Adrenal gland (tissue), 12 donors: ENCODE data around the gene PPM1J. TPM values are rescaled to one million over a fixed set of nuclear protein-coding genes. Genes with fewer than 3 reads are reported as not detected.

Source experiments
- DNase-seq, 7 donors: peaks; one replicate each; pipeline ENCODE4 v3.0.0-alpha.2; 2019 to 2020
- H3K27ac ChIP-seq, 5 donors: fragments of 200-600 bp; sonication (generic) in 4 of 5; 1 replicate in 3 of 5; 2 replicates in 2 of 5; pipeline versions ENCODE4 v1.5.1 to v1.8.0; 2016 to 2020; ENCODE audit warnings: mild to moderate bottlenecking in 1 of 5
- H3K27me3 ChIP-seq: fragments of 200-600 bp; 2 replicates; pipeline ENCODE4 v1.8.0; 2021
- H3K36me3 ChIP-seq, 2 donors: fragments of 200-600 bp; replicated peaks in 1 of 2; 1 replicate in 1 of 2; 2 replicates in 1 of 2; pipeline versions ENCODE4 v1.5.1 to v1.8.0; 2018 to 2022
- H3K4me1 ChIP-seq, 2 donors: fragments of 200-600 bp; replicated peaks in 1 of 2; 1 replicate in 1 of 2; 2 replicates in 1 of 2; pipeline versions ENCODE4 v1.5.1 to v1.8.0; 2018 to 2021
- H3K4me3 ChIP-seq, 4 donors: fragments of 200-600 bp; sonication (generic) in 3 of 4; one replicate each; pipeline ENCODE4 v1.5.1; 2016 to 2018
- H3K9me3 ChIP-seq, 3 donors: fragments of 200-600 bp; sonication (generic) in 1 of 3; replicated peaks in 1 of 3; 1 replicate in 2 of 3; 2 replicates in 1 of 3; pipeline versions ENCODE4 v1.5.1 to v1.8.0; 2016 to 2021
- POLR2A ChIP-seq, 2 donors: fragments of 450-650 bp; IDR thresholded peaks; one replicate each; pipeline ENCODE4 v1.6.1; 2017; ENCODE audit warnings: antibody characterized with exemption in 2 of 2, mild to moderate bottlenecking in 2 of 2, moderate library complexity in 1 of 2
- WGBS, 4 donors: extraction: QIAGEN DNeasy Blood & Tissue Kit in 2 of 4; methylation state at CpG; one replicate each; pipeline versions ENCODE4 v1.1.5 to v1.1.7; 2013 to 2017; 5-methylcytosine and 5-hydroxymethylcytosine counted together
- intact Hi-C, 2 donors: fragments of 100-400 bp; cut with DNase I; formaldehyde crosslinking; loops; one replicate each; pipeline versions ENCODE4 v1.14.1 to v1.15.0; 2022 to 2023
- polyA plus RNA-seq, 3 donors: library from polyadenylated mRNA; stranded (reverse); fragments of 200-250 nt in 2 of 3; fragments of 350-450 nt in 1 of 3; fragmentation: Illumina TruSeq in 1 of 3; extraction: RNeasy Lipid Tissue Mini Kit (QIAGEN cat#74804) in 1 of 3; gene quantifications; one replicate each; pipeline ENCODE4 v1.2.3, GENCODE V29; 2013 to 2014
- total RNA-seq, 9 donors: library from RNA; depleted of rRNA in 4 of 9; stranded (reverse); fragments of >200 nt in 4 of 9; fragments of 120-200 nt in 1 of 9; fragmentation: NEBNext Ultra II Directional in 1 of 9; extraction: Animal tissue kit (Norgen Biotek cat#: 25700) in 1 of 9; gene quantifications; one replicate each; pipeline versions ENCODE4 v1.1.0 to v1.2.4, GENCODE V29; 2013 to 2023
- TF ChIP-seq, protein P1 (sequence below), 6 experiments: fragments of 450-650 bp in 4 of 6; fragments of 200-600 bp in 2 of 6; sonication (generic) in 1 of 6; IDR thresholded peaks; 1 replicate in 5 of 6; 2 replicates in 1 of 6; pipeline versions ENCODE4 v1.5.1 to v1.8.0; 2016 to 2021; ENCODE audit warnings: antibody characterized with exemption in 6 of 6, mild to moderate bottlenecking in 2 of 6, moderate library complexity in 1 of 6
- donor health status: healthy with polysubstance abuse.
- donor health status: Bipolar disorder and iron deficiency.
- donor health status: DM: yes; HTN: yes; CAD: no.
- donor health status: DM: no; HTN: no; CAD: no.
- donor health status: DM: no; HTN: no; CAD: no.
- donor health status: DM: yes; HTN: yes; CAD: no.

Gene PPM1J
- total and polyA plus RNA-seq, 12 donors, result 0.31 to 5.1 (median 1.0) TPM; not detected in 1

DNA sequence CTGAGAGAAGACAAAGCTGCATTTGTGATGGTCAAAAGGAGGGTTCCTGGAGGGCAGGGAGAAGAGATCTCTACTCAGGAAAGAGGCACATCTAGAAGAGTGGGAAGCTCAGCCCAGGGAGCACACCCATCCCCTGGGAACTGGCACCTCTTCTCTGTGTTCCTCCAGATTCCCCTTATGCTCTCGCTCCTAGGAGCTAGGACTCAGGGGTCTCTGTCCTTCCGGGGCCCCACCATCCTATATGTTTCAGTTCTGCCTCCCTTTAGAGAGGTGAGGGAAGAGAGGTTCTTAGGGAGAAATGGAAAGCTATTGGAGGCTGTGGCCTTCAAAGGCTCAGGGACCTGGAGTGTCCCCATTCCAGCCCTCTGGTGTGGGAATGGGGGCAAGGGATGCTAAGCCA, 4.6 kb upstream of the PPM1J start:
- H3K4me3 ChIP-seq, result no peak overlapping the region
- 75 to 94% (median 88%) methylated on average over 2 of the region's 2 CpGs for WGBS, 4 donors
- H3K4me1 ChIP-seq, result peaks cover 11 to 18% of the 10 kb centered on the region in 2 donors
- DNase-seq, result no peak
- intact Hi-C loops, result loop anchor here (2.0 to 10.0 kb wide), 3 partner anchors 83 to 325 kb away; no protein-coding TSS in a partner anchor
- H3K36me3 ChIP-seq, result no peaks in the 10 kb centered on the region
- H3K27ac ChIP-seq, result no peak overlapping the region
- TF ChIP-seq, protein P1, sequence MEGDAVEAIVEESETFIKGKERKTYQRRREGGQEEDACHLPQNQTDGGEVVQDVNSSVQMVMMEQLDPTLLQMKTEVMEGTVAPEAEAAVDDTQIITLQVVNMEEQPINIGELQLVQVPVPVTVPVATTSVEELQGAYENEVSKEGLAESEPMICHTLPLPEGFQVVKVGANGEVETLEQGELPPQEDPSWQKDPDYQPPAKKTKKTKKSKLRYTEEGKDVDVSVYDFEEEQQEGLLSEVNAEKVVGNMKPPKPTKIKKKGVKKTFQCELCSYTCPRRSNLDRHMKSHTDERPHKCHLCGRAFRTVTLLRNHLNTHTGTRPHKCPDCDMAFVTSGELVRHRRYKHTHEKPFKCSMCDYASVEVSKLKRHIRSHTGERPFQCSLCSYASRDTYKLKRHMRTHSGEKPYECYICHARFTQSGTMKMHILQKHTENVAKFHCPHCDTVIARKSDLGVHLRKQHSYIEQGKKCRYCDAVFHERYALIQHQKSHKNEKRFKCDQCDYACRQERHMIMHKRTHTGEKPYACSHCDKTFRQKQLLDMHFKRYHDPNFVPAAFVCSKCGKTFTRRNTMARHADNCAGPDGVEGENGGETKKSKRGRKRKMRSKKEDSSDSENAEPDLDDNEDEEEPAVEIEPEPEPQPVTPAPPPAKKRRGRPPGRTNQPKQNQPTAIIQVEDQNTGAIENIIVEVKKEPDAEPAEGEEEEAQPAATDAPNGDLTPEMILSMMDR (IDR thresholded peaks at IDR 0.05), result no peak
- TF ChIP-seq POLR2A (IDR thresholded peaks at IDR 0.05), result no peak
- no peaks in the 10 kb centered on the region for H3K9me3 ChIP-seq
- no peaks in the 10 kb centered on the region for H3K27me3 ChIP-seq

DNA sequence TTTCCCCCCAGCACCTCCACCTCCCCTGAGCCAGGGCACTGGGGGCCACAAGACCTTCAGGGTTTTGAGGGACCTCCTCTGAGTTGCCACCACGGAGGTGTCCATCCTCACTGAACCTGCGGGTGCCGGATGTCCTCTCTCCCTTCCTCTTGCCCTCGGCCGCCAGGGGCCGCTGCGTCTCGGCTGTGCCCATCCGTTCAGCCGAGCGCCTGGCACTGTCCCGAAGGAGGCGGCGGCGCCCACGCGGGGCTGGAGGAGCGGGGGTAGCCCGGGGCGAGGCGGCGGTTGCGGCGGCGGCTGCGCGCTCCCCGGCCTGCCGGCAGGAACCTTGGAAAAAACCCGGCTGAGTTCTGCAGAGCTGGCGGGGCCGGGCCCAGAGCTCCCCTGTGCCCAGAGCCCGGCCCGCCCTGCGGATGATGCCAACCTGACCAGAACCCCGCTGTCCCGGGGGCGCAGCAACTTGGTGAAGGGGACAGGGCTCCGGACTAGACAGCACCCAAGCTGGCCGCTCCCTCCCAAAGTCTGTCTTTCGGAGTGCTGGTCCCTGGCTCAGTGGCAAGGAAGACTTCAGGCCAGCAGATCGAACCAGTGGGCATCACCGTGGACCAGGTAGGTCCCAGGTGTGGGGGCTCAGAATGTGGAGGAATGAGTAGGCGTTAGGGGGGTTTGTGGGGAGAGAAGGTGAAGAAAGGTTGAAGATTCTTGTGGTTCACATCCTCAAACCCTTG, 3.7 kb upstream of the PPM1J start:
- intact Hi-C loops, result loop anchor here (2.0 to 10.0 kb wide), 3 partner anchors 84 to 326 kb away; no protein-coding TSS in a partner anchor
- no peaks in the 10 kb centered on the region for H3K27me3 ChIP-seq
- DNase-seq, result peak; percentile 82 to 90 (median 86)
- H3K4me3 ChIP-seq, result peak overlapping the region in 1 of 4 donors; percentile 31
- 15 to 27% (median 16%) methylated on average over 11 to 44 of the region's 44 CpGs for WGBS, 4 donors
- TF ChIP-seq POLR2A (IDR thresholded peaks at IDR 0.05), result no peak
- TF ChIP-seq, protein P1 (IDR thresholded peaks at IDR 0.05), result peak; percentile 55 to 89 (median 78)
- no peak overlapping the region for H3K27ac ChIP-seq
- peaks cover 19 to 27% of the 10 kb centered on the region in 2 donors for H3K4me1 ChIP-seq
- no peaks in the 10 kb centered on the region for H3K9me3 ChIP-seq
- no peaks in the 10 kb centered on the region for H3K36me3 ChIP-seq

GRCh38 chr1:112717263-112717873, 2.2 kb upstream of the PPM1J start:
- Histone ChIP-seq H3K27ac (no peak overlapping the region), H3K4me3 (no peak overlapping the region), H3K9me3 (no peaks in the 10 kb centered on the region), H3K27me3 (no peaks in the 10 kb centered on the region), H3K36me3 (no peaks in the 10 kb centered on the region), H3K4me1 (peaks cover 19 to 24% of the 10 kb centered on the region in 2 donors)
- 73 to 79% (median 77%) methylated on average over 2 of the region's 2 CpGs for WGBS, 4 donors
- intact Hi-C loops, result loop anchor here in 1 of 2 donors (10.0 kb wide), 1 partner anchor 327 kb away; no protein-coding TSS in a partner anchor
- DNase-seq, result peak in 1 of 7 donors; percentile 22
- TF ChIP-seq, protein P1 (IDR thresholded peaks at IDR 0.05), result no peak
- no peak for TF ChIP-seq POLR2A (IDR thresholded peaks at IDR 0.05)

DNA sequence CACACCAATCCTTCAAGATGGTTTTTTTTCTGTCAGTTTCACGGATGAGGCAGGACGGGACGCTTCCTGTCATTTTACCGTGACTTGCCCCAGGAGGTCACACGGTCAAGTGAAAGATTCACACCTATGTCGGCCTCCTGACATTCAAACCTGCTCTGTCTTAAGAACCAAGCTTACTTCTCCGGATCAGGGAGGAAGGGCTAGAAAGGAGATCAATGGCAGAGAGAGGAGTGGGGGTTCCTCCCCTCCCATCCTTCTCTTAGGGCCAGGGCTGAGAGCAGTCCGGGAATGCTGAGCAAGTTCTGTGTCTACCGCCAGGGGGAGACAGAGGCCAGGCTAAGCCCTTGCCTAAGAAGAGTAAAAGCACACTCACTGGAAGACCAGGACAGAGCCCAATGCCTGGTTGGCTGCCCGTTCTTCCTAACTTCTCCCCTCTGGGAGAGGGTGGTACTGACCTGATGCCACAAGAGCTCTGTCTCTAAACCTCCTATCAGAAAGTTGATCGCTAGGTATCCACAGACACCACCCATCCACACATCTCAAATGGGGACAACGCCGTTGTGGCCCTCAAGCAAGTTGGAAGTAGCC, 1.1 kb upstream of the PPM1J start:
- peak; percentile 87 to 96 (median 89) for DNase-seq
- TF ChIP-seq, protein P1 (IDR thresholded peaks at IDR 0.05), result peak; percentile 88 to 98 (median 97)
- TF ChIP-seq POLR2A (IDR thresholded peaks at IDR 0.05), result no peak
- H3K9me3 ChIP-seq, result no peaks in the 10 kb centered on the region
- 1 to 17% (median 16%) methylated on average over 11 to 13 of the region's 13 CpGs for WGBS, 4 donors
- peaks cover 19 to 24% of the 10 kb centered on the region in 2 donors for H3K4me1 ChIP-seq
- peak overlapping the region in 2 of 4 donors; percentile 34 to 68 for H3K4me3 ChIP-seq
- peak overlapping the region in 2 of 5 donors; percentile 49 to 70 for H3K27ac ChIP-seq
- intact Hi-C loops, result loop anchor here in 1 of 2 donors (10.0 kb wide), 1 partner anchor 329 kb away; no protein-coding TSS in a partner anchor
- no peaks in the 10 kb centered on the region for H3K36me3 ChIP-seq
- no peaks in the 10 kb centered on the region for H3K27me3 ChIP-seq
